OCI-LY3 (cell line): ENCODE results near the gene STAT4.

Experiments
- H2AFZ ChIP-seq: fragments of 200-600, 300-600 bp; shearing (Covaris generic); 2 replicates; pipeline ENCODE4 v1.6.0; 2014; ENCODE audit warnings: antibody characterized with exemption, low read depth, low read length
- H3K27ac ChIP-seq: fragments of 200-600, 300-600 bp; sonication (generic); 2 replicates; pipeline ENCODE4 v1.5.1; 2014; ENCODE audit warnings: mild to moderate bottlenecking, low read length, moderate library complexity, mixed read lengths
- H3K27me3 ChIP-seq: fragments of 200-600, 300-600 bp; sonication (generic); 2 replicates; pipeline ENCODE4 v1.6.1; 2014; ENCODE audit warnings: low read depth, low read length, mixed read lengths
- H3K36me3 ChIP-seq: fragments of 200-600, 300-600 bp; sonication (generic); replicated peaks from 2 replicates; pipeline ENCODE3; 2014; ENCODE audit warnings: low read depth, low read length, mixed read lengths
- H3K4me1 ChIP-seq: fragments of 300-600, 200-600 bp; sonication (generic); 2 replicates; pipeline ENCODE4 v1.6.1; 2014; ENCODE audit warnings: low read length, mixed read lengths
- H3K4me2 ChIP-seq: fragments of 200-600, 300-600 bp; sonication (generic); 2 replicates; pipeline ENCODE4 v1.6.1; 2014; ENCODE audit warnings: low read length, mixed read lengths
- H3K4me3 ChIP-seq: fragments of 300-600, 200-600 bp; sonication (generic); 2 replicates; pipeline ENCODE4 v1.5.1; 2014; ENCODE audit warnings: antibody characterized with exemption, mild to moderate bottlenecking, low read length, moderate library complexity
- H3K79me2 ChIP-seq: fragments of 300-600, 200-600 bp; shearing (Covaris generic); 2 replicates; pipeline ENCODE4 v1.6.1; 2014; ENCODE audit warnings: mild to moderate bottlenecking, low read length, mixed read lengths
- H3K9ac ChIP-seq: fragments of 300-600, 200-600 bp; shearing (Covaris generic); 2 replicates; pipeline ENCODE4 v1.6.0; 2014; ENCODE audit warnings: mild to moderate bottlenecking, low read length, moderate library complexity
- H3K9me3 ChIP-seq: fragments of 200-600, 300-600 bp; shearing (Covaris generic); 2 replicates; pipeline ENCODE4 v1.6.1; 2014; ENCODE audit warnings: low read length, mixed read lengths; ENCODE audit not compliant: insufficient read depth
- H4K20me1 ChIP-seq: fragments of 200-600, 300-600 bp; sonication (generic); 2 replicates; pipeline ENCODE4 v1.6.1; 2016; ENCODE audit warnings: low read length, mixed read lengths; ENCODE audit not compliant: insufficient read depth
- EZH2phosphoT487 ChIP-seq: fragments of 200-600 bp; shearing (Covaris generic); IDR thresholded peaks from 2 replicates; pipeline ENCODE4 v1.6.1; 2018; ENCODE audit warnings: antibody characterized with exemption, mixed run types, low read depth
- TF ChIP-seq, protein P1 (sequence below): fragments of 200-600, 300-600 bp; sonication (generic); IDR thresholded peaks from 2 replicates; pipeline ENCODE4 v1.5.1; 2014; ENCODE audit warnings: antibody characterized with exemption, low read length, low read depth

Gene STAT4

DNA sequence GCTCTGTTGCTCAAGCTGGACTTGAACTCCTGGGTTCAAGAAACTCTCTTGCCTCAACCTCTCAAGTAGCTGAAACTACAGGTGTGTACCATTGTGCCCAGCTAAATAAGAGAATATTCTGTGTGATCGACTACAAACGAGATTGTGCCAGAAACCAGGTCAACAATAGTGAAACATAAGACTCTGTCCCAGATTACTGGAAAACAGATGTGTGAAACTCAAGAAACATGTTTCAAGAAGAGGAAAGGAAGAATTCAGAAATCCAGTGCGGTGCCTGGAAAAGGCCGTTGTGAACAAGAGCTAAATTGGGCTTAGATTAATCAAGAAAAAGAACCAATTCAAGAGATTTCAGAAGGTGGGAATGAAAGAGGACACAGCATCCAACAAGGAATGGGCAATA is 113.4 kb downstream of the STAT4 start:
- H3K4me3 ChIP-seq = no peak overlapping the region
- H3K9me3 ChIP-seq = no peaks in the 10 kb centered on the region
- no peak overlapping the region for H3K27ac ChIP-seq
- no peaks in the 10 kb centered on the region for H3K36me3 ChIP-seq
- no peak overlapping the region for H3K4me2 ChIP-seq
- no peak overlapping the region for H3K9ac ChIP-seq
- H3K4me1 ChIP-seq = peaks cover 5% of the 10 kb centered on the region; the same call in 1 of the 2 replicates
- no peaks in the 10 kb centered on the region for H4K20me1 ChIP-seq
- H3K79me2 ChIP-seq = no peaks in the 10 kb centered on the region
- H3K27me3 ChIP-seq = no peaks in the 10 kb centered on the region
- no peak overlapping the region for H2AFZ ChIP-seq
- TF ChIP-seq, protein P1, sequence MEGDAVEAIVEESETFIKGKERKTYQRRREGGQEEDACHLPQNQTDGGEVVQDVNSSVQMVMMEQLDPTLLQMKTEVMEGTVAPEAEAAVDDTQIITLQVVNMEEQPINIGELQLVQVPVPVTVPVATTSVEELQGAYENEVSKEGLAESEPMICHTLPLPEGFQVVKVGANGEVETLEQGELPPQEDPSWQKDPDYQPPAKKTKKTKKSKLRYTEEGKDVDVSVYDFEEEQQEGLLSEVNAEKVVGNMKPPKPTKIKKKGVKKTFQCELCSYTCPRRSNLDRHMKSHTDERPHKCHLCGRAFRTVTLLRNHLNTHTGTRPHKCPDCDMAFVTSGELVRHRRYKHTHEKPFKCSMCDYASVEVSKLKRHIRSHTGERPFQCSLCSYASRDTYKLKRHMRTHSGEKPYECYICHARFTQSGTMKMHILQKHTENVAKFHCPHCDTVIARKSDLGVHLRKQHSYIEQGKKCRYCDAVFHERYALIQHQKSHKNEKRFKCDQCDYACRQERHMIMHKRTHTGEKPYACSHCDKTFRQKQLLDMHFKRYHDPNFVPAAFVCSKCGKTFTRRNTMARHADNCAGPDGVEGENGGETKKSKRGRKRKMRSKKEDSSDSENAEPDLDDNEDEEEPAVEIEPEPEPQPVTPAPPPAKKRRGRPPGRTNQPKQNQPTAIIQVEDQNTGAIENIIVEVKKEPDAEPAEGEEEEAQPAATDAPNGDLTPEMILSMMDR = no peak
- TF ChIP-seq EZH2phosphoT487 = no peak

DNA sequence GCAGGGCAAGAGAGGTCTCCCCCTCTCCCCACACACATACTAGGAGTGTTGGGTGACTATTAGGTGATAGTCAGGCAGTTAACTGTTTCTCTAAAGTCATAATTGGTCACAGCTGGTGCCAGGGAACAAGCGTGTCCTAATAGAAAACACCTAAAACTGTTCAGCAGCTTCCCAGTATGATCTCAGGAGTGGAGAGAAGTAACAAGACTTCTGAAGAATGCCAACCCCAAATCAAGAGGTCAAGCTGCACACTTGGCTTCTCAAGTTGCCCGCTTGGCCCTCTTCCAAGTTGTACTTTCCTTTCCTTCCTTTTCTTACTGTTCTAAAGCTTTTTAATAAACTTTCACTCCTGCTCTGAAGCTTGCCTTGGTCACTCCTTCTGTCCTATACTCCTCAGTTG is 114.4 kb downstream of the STAT4 start:
- H4K20me1 ChIP-seq = no peaks in the 10 kb centered on the region
- H3K79me2 ChIP-seq = no peaks in the 10 kb centered on the region
- H3K36me3 ChIP-seq = no peaks in the 10 kb centered on the region
- H3K9me3 ChIP-seq = no peaks in the 10 kb centered on the region
- H3K9ac ChIP-seq = no peak overlapping the region
- H3K4me1 ChIP-seq = peaks cover 5% of the 10 kb centered on the region; the same call in 1 of the 2 replicates
- no peak overlapping the region for H3K4me3 ChIP-seq
- H2AFZ ChIP-seq = no peak overlapping the region
- H3K27ac ChIP-seq = no peak overlapping the region
- 0 out of 2 replicates have a peak, but pooled peaks cover 4% of the 10 kb centered on the region for H3K27me3 ChIP-seq
- H3K4me2 ChIP-seq = no peak overlapping the region
- no peak for TF ChIP-seq EZH2phosphoT487
- TF ChIP-seq, protein P1 = no peak

DNA sequence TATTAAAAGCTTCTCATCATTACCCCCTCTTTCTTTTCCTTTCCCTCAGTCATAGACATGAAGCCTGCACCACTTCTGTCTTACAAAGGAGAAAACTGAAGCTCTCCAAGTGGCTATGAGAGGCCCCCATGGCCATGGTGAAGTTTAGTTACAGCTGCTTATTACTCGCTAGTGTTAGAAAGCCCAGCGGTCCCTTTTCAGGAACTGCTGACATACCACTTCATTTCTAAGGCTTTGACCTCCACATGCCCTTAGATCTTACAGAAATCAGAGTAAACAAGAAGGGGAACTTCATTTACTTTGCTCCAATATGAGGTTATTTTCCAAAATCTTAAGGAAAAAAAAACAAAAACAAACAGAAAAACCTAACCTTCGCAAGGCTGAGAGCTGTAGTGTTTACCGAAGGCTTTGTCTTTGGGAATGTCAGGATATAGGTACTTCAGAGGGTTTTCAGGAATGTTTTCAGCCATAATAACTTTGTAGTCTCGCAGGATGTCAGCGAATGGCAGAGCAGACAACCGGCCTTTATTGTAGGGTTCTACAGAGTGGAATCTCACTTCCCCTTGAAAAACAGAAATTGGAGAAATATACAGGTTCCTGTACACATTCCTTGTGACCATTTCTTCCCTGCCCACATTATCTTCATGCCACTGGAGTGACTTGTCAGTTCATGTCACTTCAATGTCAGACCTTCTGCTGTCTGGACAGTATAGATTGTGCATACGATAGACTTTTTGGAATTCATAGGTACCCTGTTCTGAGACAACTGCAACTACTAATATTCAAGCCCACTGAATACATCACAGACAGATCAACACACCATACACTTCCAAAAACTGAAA is 118.0 kb downstream of the STAT4 start:
- no peak overlapping the region for H3K9ac ChIP-seq
- H3K27me3 ChIP-seq = peaks cover 12% of the 10 kb centered on the region; the same call in 1 of the 2 replicates
- no peak for TF ChIP-seq EZH2phosphoT487
- TF ChIP-seq, protein P1 = no peak
- H4K20me1 ChIP-seq = no peaks in the 10 kb centered on the region
- peaks cover 19% of the 10 kb centered on the region for H3K4me1 ChIP-seq
- H3K4me2 ChIP-seq = no peak overlapping the region
- no peak overlapping the region for H2AFZ ChIP-seq
- H3K79me2 ChIP-seq = no peaks in the 10 kb centered on the region
- H3K27ac ChIP-seq = no peak overlapping the region
- no peak overlapping the region for H3K4me3 ChIP-seq
- H3K9me3 ChIP-seq = no peaks in the 10 kb centered on the region
- H3K36me3 ChIP-seq = no peaks in the 10 kb centered on the region

DNA sequence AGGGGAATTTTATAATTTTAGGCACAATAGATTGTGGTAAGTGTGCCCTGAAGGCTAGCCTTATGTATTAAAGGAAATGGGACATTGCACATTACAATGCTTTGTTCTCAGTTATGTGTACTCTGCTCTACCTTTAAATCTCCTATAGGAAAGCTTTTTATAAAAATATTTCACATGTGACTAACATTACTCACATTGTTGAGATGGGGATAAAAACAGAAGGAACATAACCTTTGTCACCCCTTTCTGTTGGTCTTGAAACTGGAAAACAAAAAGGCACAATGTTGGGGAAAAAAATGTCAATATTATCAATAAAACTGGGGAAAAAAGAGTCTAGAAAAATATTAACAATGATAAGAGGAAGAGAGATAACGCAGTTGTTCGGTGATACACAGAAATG is 119.5 kb downstream of the STAT4 start:
- Histone ChIP-seq H3K27ac (no peak overlapping the region), H3K4me2 (no peak overlapping the region), H3K4me1 (peaks cover 19% of the 10 kb centered on the region), H3K27me3 (peaks cover 12% of the 10 kb centered on the region; the same call in 1 of the 2 replicates), H4K20me1 (no peaks in the 10 kb centered on the region), H3K36me3 (no peaks in the 10 kb centered on the region), H3K4me3 (no peak overlapping the region), H3K9me3 (no peaks in the 10 kb centered on the region), H2AFZ (no peak overlapping the region), H3K79me2 (no peaks in the 10 kb centered on the region), H3K9ac (no peak overlapping the region)
- no peak for TF ChIP-seq EZH2phosphoT487
- TF ChIP-seq, protein P1 = no peak
